GM06990 (cell line): Measurements from ENCODE around the gene CADM1.

Experiments
- DNase-seq: peaks from one replicate; pipeline ENCODE4 v3.0.0-alpha.2; 2011; ENCODE audit not compliant: insufficient read length; ENCODE audit errors: extremely low read depth
- H3K27me3 ChIP-seq: replicated peaks from 2 replicates; pipeline ENCODE4 v1.6.0; 2011; ENCODE audit warnings: low read length; ENCODE audit not compliant: control insufficient read depth, insufficient read depth
- H3K36me3 ChIP-seq: 2 replicates; pipeline ENCODE4 v1.5.1; 2011; ENCODE audit warnings: low read length; ENCODE audit not compliant: control insufficient read depth, insufficient read depth
- H3K4me3 ChIP-seq: replicated peaks from 2 replicates; pipeline ENCODE4 v1.5.1; 2011; ENCODE audit warnings: low read depth, mild to moderate bottlenecking, control low read depth, low read length
- TF ChIP-seq, protein P1 (sequence below): IDR thresholded peaks from 2 replicates; pipeline ENCODE4 v1.5.1; 2011; ENCODE audit warnings: low read length, control low read depth, mild to moderate bottlenecking, inconsistent platforms; ENCODE audit not compliant: insufficient read depth, poor library complexity, severe bottlenecking

The CADM1 gene

DNA sequence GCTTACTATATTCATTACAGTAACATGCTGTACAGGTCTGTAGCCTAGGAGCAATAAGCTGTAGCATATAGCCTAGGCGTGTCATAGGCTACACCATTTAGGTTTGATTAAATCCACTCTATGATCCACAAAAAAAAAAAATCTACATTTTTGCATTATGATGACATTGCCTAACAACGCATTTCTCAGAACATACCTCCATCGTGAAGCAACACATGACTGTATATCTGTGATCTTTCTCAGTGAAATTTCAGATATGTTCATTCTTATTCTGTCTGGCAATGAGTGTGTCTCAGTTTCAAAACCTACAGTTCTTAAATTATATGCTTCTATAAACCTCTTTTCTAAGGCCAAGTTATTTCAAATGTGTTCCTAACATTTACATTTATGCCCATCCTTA is 140.3 kb downstream of the CADM1 start:
- Histone ChIP-seq H3K4me3 (no peak overlapping the region), H3K36me3 (no peaks in the 10 kb centered on the region), H3K27me3 (no peaks in the 10 kb centered on the region)
- TF ChIP-seq, protein P1, sequence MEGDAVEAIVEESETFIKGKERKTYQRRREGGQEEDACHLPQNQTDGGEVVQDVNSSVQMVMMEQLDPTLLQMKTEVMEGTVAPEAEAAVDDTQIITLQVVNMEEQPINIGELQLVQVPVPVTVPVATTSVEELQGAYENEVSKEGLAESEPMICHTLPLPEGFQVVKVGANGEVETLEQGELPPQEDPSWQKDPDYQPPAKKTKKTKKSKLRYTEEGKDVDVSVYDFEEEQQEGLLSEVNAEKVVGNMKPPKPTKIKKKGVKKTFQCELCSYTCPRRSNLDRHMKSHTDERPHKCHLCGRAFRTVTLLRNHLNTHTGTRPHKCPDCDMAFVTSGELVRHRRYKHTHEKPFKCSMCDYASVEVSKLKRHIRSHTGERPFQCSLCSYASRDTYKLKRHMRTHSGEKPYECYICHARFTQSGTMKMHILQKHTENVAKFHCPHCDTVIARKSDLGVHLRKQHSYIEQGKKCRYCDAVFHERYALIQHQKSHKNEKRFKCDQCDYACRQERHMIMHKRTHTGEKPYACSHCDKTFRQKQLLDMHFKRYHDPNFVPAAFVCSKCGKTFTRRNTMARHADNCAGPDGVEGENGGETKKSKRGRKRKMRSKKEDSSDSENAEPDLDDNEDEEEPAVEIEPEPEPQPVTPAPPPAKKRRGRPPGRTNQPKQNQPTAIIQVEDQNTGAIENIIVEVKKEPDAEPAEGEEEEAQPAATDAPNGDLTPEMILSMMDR: no peak
- DNase-seq: no peak

GRCh38 chr11:115363426-115363825 is 140.8 kb downstream of the CADM1 start:
- Histone ChIP-seq H3K4me3 (no peak overlapping the region), H3K27me3 (no peaks in the 10 kb centered on the region), H3K36me3 (no peaks in the 10 kb centered on the region)
- DNase-seq: no peak
- TF ChIP-seq, protein P1: no peak

- Histone ChIP-seq H3K27me3 (no peaks in the 10 kb centered on the region), H3K36me3 (no peaks in the 10 kb centered on the region), H3K4me3 (no peak overlapping the region)
- TF ChIP-seq, protein P1: no peak
- no peak for DNase-seq
These were observed 141.2 kb downstream of the CADM1 start for GRCh38 chr11:115362997-115363396.

- no peak overlapping the region for H3K4me3 ChIP-seq
- H3K27me3 ChIP-seq: no peaks in the 10 kb centered on the region
- TF ChIP-seq, protein P1: no peak
- no peaks in the 10 kb centered on the region for H3K36me3 ChIP-seq
- no peak for DNase-seq
These were observed 143.2 kb downstream of the CADM1 start for GRCh38 chr11:115361025-115361424.

- H3K27me3 ChIP-seq: no peaks in the 10 kb centered on the region
These were observed 143.9 kb downstream of the CADM1 start for GRCh38 chr11:115360186-115360824.

More at GRCh38 chr11:115360186-115360824, 143.9 kb downstream of the CADM1 start:
- TF ChIP-seq, protein P1: no peak
- DNase-seq: no peak
- Histone ChIP-seq H3K36me3 (no peaks in the 10 kb centered on the region), H3K4me3 (no peak overlapping the region)
